BJ (cell line): ENCODE measurements around the gene ZNF462. TPM values are rescaled to one million over a fixed set of nuclear protein-coding genes. Genes with fewer than 3 reads are reported as not detected.

Experiments used
- CTCF ChIA-PET: fragments of 350-600 bp; formaldehyde crosslinking; extraction: SDS; loops from one replicate; lab custom pipeline; 2021; ENCODE audit warnings: antibody characterized with exemption, inconsistent platforms; lab: Yijun Ruan, JAX
- POLR2A ChIA-PET: fragments of 300-600 bp; sonication (Branson Sonifier 250); formaldehyde crosslinking; extraction: SDS; loops from one replicate; lab custom pipeline; 2021; ENCODE audit warnings: antibody characterized with exemption; lab: Charles Lee
- DNase-seq: peaks from one replicate; pipeline ENCODE4 v3.0.0-alpha.2; 2011; ENCODE audit warnings: low read depth
- H3K27me3 ChIP-seq: 2 replicates; pipeline ENCODE4 v1.6.0; 2011; ENCODE audit warnings: low read length; ENCODE audit not compliant: control insufficient read depth, insufficient read depth
- H3K36me3 ChIP-seq: 2 replicates; pipeline ENCODE4 v1.5.1; 2011; ENCODE audit warnings: low read length; ENCODE audit not compliant: control insufficient read depth, insufficient read depth
- H3K4me3 ChIP-seq: 2 replicates; pipeline ENCODE4 v1.5.1; 2011; ENCODE audit warnings: low read depth, mild to moderate bottlenecking, control low read depth, low read length
- CTCF ChIP-seq: IDR thresholded peaks from 2 replicates; pipeline ENCODE4 v1.5.1; 2011; ENCODE audit warnings: low read depth, mild to moderate bottlenecking, control low read depth, inconsistent platforms, low read length, moderate library complexity; ENCODE audit not compliant: insufficient read depth
- polyA plus RNA-seq: library from polyadenylated mRNA; depleted of rRNA; stranded (reverse); fragments of >200 nt; gene quantifications from 2 replicates; pipeline ENCODE4 v1.2.3, GENCODE V29; 2011

Gene ZNF462
- polyA plus RNA-seq, 1 experiment = 3.5 TPM

DNA sequence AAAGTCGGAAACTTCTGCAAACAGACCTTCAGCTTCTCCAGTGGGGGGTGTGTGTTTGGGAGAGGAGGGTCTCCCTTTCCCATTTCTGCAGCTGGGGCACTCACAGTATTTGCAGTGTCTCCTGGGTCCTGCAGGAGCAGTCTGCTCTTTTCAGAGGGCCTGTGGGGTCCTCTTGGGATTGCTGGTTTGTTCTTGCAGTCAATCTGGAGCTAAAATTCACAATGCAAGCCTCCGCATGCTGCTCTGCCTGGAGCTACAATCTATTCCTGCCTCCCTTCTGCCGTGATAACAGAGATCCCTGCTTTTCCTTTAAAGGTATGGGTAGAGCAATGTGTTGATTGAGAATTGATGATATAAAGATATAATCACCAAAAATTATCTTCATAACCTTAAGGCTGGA lies 43.2 kb downstream of the ZNF462 start:
- ChIA-PET CTCF (interaction anchor here (1.1 kb wide), 1 partner anchor 8 kb away, joined by 3 read pairs; no protein-coding TSS in a partner anchor), POLR2A (no interaction called here)
- no peak overlapping the region for H3K4me3 ChIP-seq
- H3K36me3 ChIP-seq = no peaks in the 10 kb centered on the region
- no peaks in the 10 kb centered on the region for H3K27me3 ChIP-seq
- no peak for TF ChIP-seq CTCF
- no peak for DNase-seq

GRCh38 chr9:106911951-106912350 lies 49.0 kb downstream of the ZNF462 start:
- CTCF ChIA-PET = no interaction called here

DNA sequence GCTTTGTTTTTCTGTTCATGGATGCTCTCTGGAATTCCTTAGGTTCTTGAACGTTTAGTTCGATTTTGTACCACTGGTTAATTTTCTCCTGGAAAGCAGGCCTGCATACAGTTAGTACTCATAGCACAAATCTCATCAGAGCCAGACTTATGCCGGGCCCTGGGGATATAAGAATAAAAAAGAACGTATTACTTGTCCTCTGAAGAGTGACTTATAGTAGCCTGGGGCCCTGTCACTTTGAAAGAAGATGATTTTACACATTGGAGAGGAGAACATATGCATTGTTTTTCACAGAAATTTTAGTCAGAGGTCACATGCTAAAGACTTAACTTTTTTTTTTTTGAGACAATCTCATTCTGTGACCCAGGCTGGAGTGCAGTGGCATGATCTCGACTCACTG lies 50.3 kb downstream of the ZNF462 start:
- Histone ChIP-seq H3K27me3 (no peaks in the 10 kb centered on the region), H3K4me3 (no peak overlapping the region), H3K36me3 (no peaks in the 10 kb centered on the region)
- ChIA-PET POLR2A (no interaction called here), CTCF (no interaction called here)
- DNase-seq = no peak
- no peak for TF ChIP-seq CTCF

More at GRCh38 chr9:106911951-106912350, 49.0 kb downstream of the ZNF462 start:
- Histone ChIP-seq H3K4me3 (no peak overlapping the region), H3K36me3 (no peaks in the 10 kb centered on the region), H3K27me3 (no peaks in the 10 kb centered on the region)
- DNase-seq = no peak
- TF ChIP-seq CTCF = no peak
- POLR2A ChIA-PET = no interaction called here

DNA sequence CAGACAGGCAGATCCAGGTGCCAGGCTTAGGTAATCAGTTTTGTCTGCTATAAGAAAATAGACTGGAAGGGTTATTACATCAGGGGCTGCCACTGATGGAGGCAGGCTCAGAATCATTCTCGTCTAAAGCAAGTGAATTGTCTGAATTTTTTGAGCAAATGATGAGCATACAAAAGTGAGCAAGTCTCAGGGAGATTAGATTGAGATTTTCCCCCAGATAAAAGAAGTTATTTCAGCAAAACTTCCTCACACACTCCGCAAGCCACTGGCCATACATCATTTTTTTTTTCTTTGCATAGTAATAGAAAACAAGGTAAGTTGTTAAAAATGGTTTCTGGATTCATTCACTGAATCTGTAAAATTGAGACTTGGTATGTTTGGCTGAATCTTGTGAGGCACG lies 52.9 kb downstream of the ZNF462 start:
- Histone ChIP-seq H3K27me3 (no peaks in the 10 kb centered on the region), H3K36me3 (no peaks in the 10 kb centered on the region), H3K4me3 (no peak overlapping the region)
- POLR2A ChIA-PET = no interaction called here
- TF ChIP-seq CTCF = no peak
- no peak for DNase-seq
- CTCF ChIA-PET = no interaction called here

- POLR2A ChIA-PET = no interaction called here
- no peak overlapping the region for H3K4me3 ChIP-seq
- TF ChIP-seq CTCF = no peak
- H3K27me3 ChIP-seq = no peaks in the 10 kb centered on the region
- DNase-seq = peak; percentile 62
- CTCF ChIA-PET = no interaction called here
- no peaks in the 10 kb centered on the region for H3K36me3 ChIP-seq
These were observed 53.7 kb downstream of the ZNF462 start for GRCh38 chr9:106916466-106917235.
